Measurements from ENCODE around the gene BAIAP2L1. TPM values are rescaled to one million over a fixed set of nuclear protein-coding genes. Genes with fewer than 3 reads are reported as not detected.

BAIAP2L1 gene
- total and polyA plus RNA-seq, 12 donors = 0.53 to 5.8 (median 1.8) TPM

DNA sequence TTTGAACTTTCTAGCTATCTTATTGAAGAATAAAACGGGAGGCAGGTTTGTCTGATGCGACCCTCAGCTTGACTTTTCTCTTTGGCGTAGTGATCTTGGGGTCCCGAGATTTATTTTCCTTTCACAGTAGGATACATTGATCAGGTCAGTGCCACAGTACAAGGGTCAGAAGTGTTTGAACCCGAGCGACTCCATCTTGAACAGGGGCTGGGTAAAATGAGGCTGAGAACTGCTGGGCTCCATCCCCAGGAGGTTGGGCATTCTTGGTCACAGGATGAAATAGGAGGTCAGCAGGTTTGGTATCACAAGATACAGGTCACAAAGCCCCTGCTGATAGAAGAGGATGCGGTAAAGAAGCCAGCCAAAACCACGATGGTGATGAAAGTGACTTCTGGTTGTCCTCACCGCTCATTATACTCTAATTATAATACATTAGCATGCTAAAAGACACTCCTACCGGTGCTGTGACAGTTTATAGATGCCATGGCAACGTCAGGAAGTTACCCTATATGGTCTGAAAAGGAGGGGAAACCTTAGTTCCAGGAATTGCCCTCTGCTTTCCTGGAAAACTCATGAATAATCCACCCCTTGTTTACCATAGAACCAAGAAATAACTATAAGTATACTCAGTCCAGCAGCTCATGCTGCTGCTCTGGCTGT lies 145.8 kb downstream of the BAIAP2L1 start:
- no peak overlapping the region for H3K27ac ChIP-seq
- DNase-seq (no peak), ATAC-seq (no peak)
- 75 to 84% methylated on average over 11 of the region's 11 CpGs for WGBS, 2 donors
- H3K4me3 ChIP-seq = no peak overlapping the region
- peaks cover 4 to 41% (median 26%) of the 10 kb centered on the region in 9 donors for H3K4me1 ChIP-seq
- peaks cover 0 to 29% (median 5%) of the 10 kb centered on the region in 9 donors for H3K36me3 ChIP-seq
- H3K27me3 ChIP-seq = no peaks in the 10 kb centered on the region
- intact Hi-C loops (cut with DNase I) = no loop called here
- no peaks in the 10 kb centered on the region for H3K9me3 ChIP-seq
- TF ChIP-seq, protein P1, sequence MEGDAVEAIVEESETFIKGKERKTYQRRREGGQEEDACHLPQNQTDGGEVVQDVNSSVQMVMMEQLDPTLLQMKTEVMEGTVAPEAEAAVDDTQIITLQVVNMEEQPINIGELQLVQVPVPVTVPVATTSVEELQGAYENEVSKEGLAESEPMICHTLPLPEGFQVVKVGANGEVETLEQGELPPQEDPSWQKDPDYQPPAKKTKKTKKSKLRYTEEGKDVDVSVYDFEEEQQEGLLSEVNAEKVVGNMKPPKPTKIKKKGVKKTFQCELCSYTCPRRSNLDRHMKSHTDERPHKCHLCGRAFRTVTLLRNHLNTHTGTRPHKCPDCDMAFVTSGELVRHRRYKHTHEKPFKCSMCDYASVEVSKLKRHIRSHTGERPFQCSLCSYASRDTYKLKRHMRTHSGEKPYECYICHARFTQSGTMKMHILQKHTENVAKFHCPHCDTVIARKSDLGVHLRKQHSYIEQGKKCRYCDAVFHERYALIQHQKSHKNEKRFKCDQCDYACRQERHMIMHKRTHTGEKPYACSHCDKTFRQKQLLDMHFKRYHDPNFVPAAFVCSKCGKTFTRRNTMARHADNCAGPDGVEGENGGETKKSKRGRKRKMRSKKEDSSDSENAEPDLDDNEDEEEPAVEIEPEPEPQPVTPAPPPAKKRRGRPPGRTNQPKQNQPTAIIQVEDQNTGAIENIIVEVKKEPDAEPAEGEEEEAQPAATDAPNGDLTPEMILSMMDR (IDR thresholded peaks at IDR 0.05) = no peak

DNA sequence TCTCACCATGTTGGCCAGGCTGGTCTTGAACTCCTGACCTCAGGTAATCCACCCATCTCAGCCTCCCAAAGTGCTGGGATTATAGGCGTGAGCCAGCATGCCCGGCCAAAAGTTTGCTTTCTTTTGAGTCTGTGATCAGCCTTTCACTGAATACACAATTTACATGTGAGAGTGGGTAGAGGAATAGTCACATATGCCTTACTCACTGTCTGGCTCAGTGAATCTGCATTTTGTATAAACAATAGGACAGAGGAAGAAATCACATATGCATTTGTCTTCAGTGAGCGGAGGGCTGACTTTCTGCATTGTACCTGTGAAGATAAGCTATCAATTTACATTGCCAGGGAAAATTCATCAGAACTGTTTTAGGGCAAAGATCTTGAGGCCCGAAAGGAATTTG lies 146.4 kb downstream of the BAIAP2L1 start:
- intact Hi-C loops (cut with DNase I) = no loop called here
- no peak for ATAC-seq
- Histone ChIP-seq H3K27me3 (no peaks in the 10 kb centered on the region), H3K9me3 (no peaks in the 10 kb centered on the region), H3K27ac (no peak overlapping the region), H3K4me3 (no peak overlapping the region), H3K4me1 (peaks cover 4 to 46% (median 31%) of the 10 kb centered on the region in 9 donors), H3K36me3 (peaks cover 0 to 32% (median 5%) of the 10 kb centered on the region in 9 donors)
- WGBS, 2 donors = 89 to 90% methylated on average over 4 of the region's 4 CpGs
- no peak for DNase-seq
- TF ChIP-seq, protein P1 (IDR thresholded peaks at IDR 0.05) = no peak

DNA sequence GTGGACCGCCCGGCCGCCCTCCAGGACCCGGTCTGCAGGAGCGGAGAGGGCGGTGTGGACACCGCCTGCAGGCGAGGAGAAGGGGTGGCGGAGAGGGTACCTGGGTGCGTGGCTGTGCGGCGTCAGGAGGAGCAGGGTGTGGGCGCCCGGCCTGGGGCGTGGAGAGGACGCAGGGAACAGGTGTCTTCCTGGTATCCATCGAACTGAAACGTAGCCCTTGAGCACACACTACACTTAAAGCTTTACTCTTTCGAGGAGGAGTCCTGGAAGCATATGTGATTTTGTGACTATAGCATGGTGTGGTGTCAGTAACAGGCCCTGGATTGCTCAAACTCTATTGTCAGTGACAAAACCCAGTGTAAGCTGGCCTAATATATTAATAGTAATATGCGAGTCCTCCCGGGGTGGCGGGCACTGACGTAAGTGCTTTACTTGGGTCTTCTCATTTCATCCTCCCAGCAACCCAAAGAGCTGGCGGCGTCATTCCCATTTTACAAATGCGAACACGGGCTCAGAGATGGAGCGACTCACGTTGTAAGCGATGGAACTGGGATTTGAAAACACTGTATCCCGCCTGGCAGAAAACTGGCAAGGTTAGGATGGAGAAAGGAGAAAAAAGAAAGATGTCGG lies 148.3 kb downstream of the BAIAP2L1 start:
- peak in 1 of 8 donors; percentile 30 for ATAC-seq
- TF ChIP-seq, protein P1 (IDR thresholded peaks at IDR 0.05) = no peak
- Histone ChIP-seq H3K4me1 (peaks cover 4 to 66% (median 49%) of the 10 kb centered on the region in 9 donors), H3K9me3 (no peaks in the 10 kb centered on the region), H3K27ac (peak overlapping the region; percentile 48 to 93 (median 84)), H3K4me3 (peak overlapping the region; percentile 75 to 97 (median 90)), H3K36me3 (peaks cover 0 to 27% (median 5%) of the 10 kb centered on the region in 9 donors), H3K27me3 (no peaks in the 10 kb centered on the region)
- DNase-seq = no peak
- intact Hi-C loops (cut with DNase I) = loop anchor here in 1 of 10 donors (2.0 kb wide), 1 partner anchor 28 kb away; the partner anchor contains the start of gene BRI3
- whole genome bisulfite sequencing, 2 donors = 19 to 22% methylated on average over 32 of the region's 32 CpGs

DNA sequence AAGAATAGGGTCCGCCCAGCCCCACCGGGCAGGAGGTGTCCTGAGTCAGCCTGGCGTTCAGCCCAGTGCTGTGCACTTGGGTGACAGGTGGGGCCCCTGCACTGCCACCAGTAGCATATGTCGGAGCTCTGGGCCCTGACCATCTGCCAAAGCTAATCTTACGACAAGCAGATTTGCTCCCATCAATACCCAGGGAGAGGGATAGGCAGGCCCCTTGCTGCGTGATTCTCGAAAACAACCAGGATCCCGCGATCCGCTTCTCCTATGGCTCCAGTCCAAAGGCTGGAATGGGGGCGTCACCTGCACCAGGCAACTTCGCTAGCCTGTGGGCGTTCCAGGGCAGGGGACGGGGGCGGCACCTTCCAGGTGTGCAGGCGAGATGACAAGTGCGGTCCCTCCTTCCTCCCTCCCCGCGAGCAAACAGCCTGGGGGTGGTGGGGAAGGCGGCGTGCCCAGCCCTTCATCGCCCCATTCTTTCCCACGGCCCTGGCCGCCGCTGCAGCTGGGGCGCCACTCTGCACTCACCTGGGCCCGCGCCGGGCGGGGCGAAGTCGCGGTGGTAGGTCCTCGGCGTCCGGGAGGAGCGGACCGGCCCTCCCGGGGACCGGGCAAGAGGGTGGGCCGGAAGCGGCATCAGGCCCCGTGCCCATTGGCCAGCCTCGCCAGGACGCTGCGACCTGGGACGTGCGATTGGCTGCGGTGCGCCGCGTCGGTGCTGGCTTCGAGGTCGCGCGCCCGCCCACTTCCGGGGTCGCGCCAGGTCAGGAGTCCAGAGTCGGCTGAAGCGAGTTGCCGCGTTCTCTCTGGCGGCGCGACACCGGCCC lies 149.1 kb downstream of the BAIAP2L1 start, which contains the start of gene TECPR1:
TSS of gene TECPR1 (minus strand) at position 632 of the 824 bp plus-strand sequence. CDS start 6,086 bp downstream, outside the sequence.
- Histone ChIP-seq H3K36me3 (peaks cover 0 to 20% (median 0%) of the 10 kb centered on the region in 9 donors), H3K27me3 (no peaks in the 10 kb centered on the region), H3K27ac (peak within 1 kb of the TSS; percentile 72 to 93 (median 88)), H3K4me3 (peak within 1 kb of the TSS; percentile 75 to 97 (median 90)), H3K9me3 (no peaks in the 10 kb centered on the region), H3K4me1 (peaks cover 4 to 66% (median 52%) of the 10 kb centered on the region in 9 donors)
- intact Hi-C loops (cut with DNase I) = loop anchor here in 1 of 10 donors (2.0 kb wide), 1 partner anchor 29 kb away; the partner anchor contains the start of gene BRI3
- ATAC-seq (peak; percentile 98 to 100 (median 99)), DNase-seq (peak; percentile 95 to 96)
- 0% methylated on average over 68 to 69 of the region's 69 CpGs for WGBS, 2 donors
- TF ChIP-seq, protein P1 (IDR thresholded peaks at IDR 0.05) = no peak

Measured in heart right ventricle (tissue), 16 donors.